Astrocyte (in vitro differentiated cells and primary cell): ENCODE data around the gene LTB. TPM values are rescaled to one million over a fixed set of nuclear protein-coding genes. Genes with fewer than 3 reads are reported as not detected.
"Not testable (repeated sequence)": the region's sequence is repeated elsewhere in the genome, so short reads cannot be mapped to it uniquely, and the experiment has no call there.

ENCODE experiments used
- DNase-seq: peaks from one replicate; pipeline ENCODE4 v3.0.0-alpha.2; 2010; ENCODE audit warnings: low read depth
- FAIRE-seq: peaks from 2 replicates; lab custom pipeline; 2011; peaks lifted over from hg19 to GRCh38; lab: Jason Lieb, UNC
- H2AFZ ChIP-seq: 2 replicates; pipeline ENCODE4 v1.6.0; 2012; ENCODE audit warnings: low read depth, low read length, inconsistent platforms
- H3K27ac ChIP-seq: 2 replicates; pipeline ENCODE4 v1.5.1; 2011; ENCODE audit warnings: low read depth, low read length, inconsistent platforms
- H3K27me3 ChIP-seq: 2 replicates; pipeline ENCODE4 v1.6.0; 2011; ENCODE audit warnings: low read length, inconsistent platforms; ENCODE audit not compliant: insufficient read depth
- H3K36me3 ChIP-seq: 2 replicates; pipeline ENCODE4 v1.5.1; 2011; ENCODE audit warnings: low read length, inconsistent platforms; ENCODE audit not compliant: insufficient read depth
- H3K4me1 ChIP-seq: 2 replicates; pipeline ENCODE4 v1.5.1; 2011; ENCODE audit warnings: low read length, inconsistent platforms; ENCODE audit not compliant: insufficient read depth
- H3K4me2 ChIP-seq: 2 replicates; pipeline ENCODE4 v1.6.0; 2012; ENCODE audit warnings: low read length, inconsistent platforms
- H3K4me3 ChIP-seq: 2 replicates; pipeline ENCODE4 v1.5.1; 2011; ENCODE audit warnings: low read depth, mild to moderate bottlenecking, low read length, inconsistent platforms; ENCODE audit not compliant: insufficient read depth
- H3K79me2 ChIP-seq: 2 replicates; pipeline ENCODE4 v1.6.0; 2012; ENCODE audit warnings: mild to moderate bottlenecking, low read length, inconsistent platforms; ENCODE audit not compliant: insufficient read depth
- H3K9ac ChIP-seq: 2 replicates; pipeline ENCODE4 v1.6.0; 2012; ENCODE audit warnings: mild to moderate bottlenecking, low read length, inconsistent platforms
- H3K9me3 ChIP-seq: 2 replicates; pipeline ENCODE4 v1.5.1; 2012; ENCODE audit warnings: low read depth, mild to moderate bottlenecking, low read length, inconsistent platforms; ENCODE audit not compliant: insufficient read depth
- H4K20me1 ChIP-seq: 2 replicates; pipeline ENCODE4 v1.6.0; 2012; ENCODE audit warnings: low read length, inconsistent platforms; ENCODE audit not compliant: insufficient read depth
- H3K27ac Mint-ChIP-seq: one replicate; pipeline ENCODE4 v1.8.0; 2021; ENCODE audit warnings: mild to moderate bottlenecking, mixed read lengths; ENCODE audit not compliant: unreplicated experiment
- H3K27me3 Mint-ChIP-seq: one replicate; pipeline ENCODE4 v1.8.0; 2021; ENCODE audit warnings: low read depth, mixed read lengths; ENCODE audit not compliant: unreplicated experiment
- H3K36me3 Mint-ChIP-seq: one replicate; pipeline ENCODE4 v1.8.0; 2021; ENCODE audit warnings: low read depth, mixed read lengths; ENCODE audit not compliant: unreplicated experiment
- H3K4me1 Mint-ChIP-seq: one replicate; pipeline ENCODE4 v1.8.0; 2021; ENCODE audit warnings: low read depth, mixed read lengths; ENCODE audit not compliant: unreplicated experiment
- H3K4me3 Mint-ChIP-seq: one replicate; pipeline ENCODE4 v1.8.0; 2021; ENCODE audit warnings: mild to moderate bottlenecking, moderate library complexity, mixed read lengths; ENCODE audit not compliant: unreplicated experiment
- H3K9me3 Mint-ChIP-seq: one replicate; pipeline ENCODE4 v1.8.0; 2021; ENCODE audit warnings: mild to moderate bottlenecking, mixed read lengths; ENCODE audit not compliant: unreplicated experiment
- CTCF ChIP-seq: IDR thresholded peaks from 2 replicates; pipeline ENCODE4 v1.5.1; 2011; ENCODE audit warnings: low read depth, mild to moderate bottlenecking, inconsistent platforms, low read length, moderate library complexity; ENCODE audit not compliant: insufficient read depth
- EZH2 ChIP-seq: IDR thresholded peaks from 2 replicates; pipeline ENCODE4 v1.6.1; 2012; ENCODE audit warnings: mild to moderate bottlenecking, low read length, inconsistent platforms; ENCODE audit not compliant: insufficient read depth
- total RNA-seq: library from RNA; stranded (reverse); gene quantifications from 2 replicates; pipeline ENCODE4 v1.2.1, GENCODE V29; 2021

Gene LTB
- total RNA-seq, 1 donor from 2014 or later: 0.52 TPM

- no peak overlapping the region for H3K27ac Mint-ChIP-seq
- Histone ChIP-seq H3K27ac (no peak overlapping the region), H3K9me3 (no peaks in the 10 kb centered on the region), H3K27me3 (no peaks in the 10 kb centered on the region), H3K4me3 (no peak overlapping the region), H3K4me1 (peaks cover 29% of the 10 kb centered on the region), H2AFZ (no peak overlapping the region), H3K79me2 (peaks cover 4% of the 10 kb centered on the region), H3K9ac (no peak overlapping the region), H4K20me1 (no peaks in the 10 kb centered on the region), H3K4me2 (no peak overlapping the region), H3K36me3 (peaks cover 7% of the 10 kb centered on the region)
- H3K4me1 Mint-ChIP-seq: peaks cover 29% of the 10 kb centered on the region
- FAIRE-seq (no peak), DNase-seq (no peak)
- H3K4me3 Mint-ChIP-seq: no peak overlapping the region
- TF ChIP-seq EZH2 (no peak), CTCF (no peak)
- H3K27me3 Mint-ChIP-seq: no peaks in the 10 kb centered on the region
- peaks cover 2% of the 10 kb centered on the region for H3K9me3 Mint-ChIP-seq
- peaks cover 19% of the 10 kb centered on the region for H3K36me3 Mint-ChIP-seq
These were observed 24.5 kb downstream of the LTB start for GRCh38 chr6:31557443-31558317.

- H3K4me3 Mint-ChIP-seq: no peak overlapping the region
- Histone ChIP-seq H3K9ac (no peak overlapping the region), H2AFZ (no peak overlapping the region), H4K20me1 (no peaks in the 10 kb centered on the region), H3K27me3 (no peaks in the 10 kb centered on the region), H3K4me1 (peaks cover 29% of the 10 kb centered on the region), H3K9me3 (no peaks in the 10 kb centered on the region), H3K79me2 (peaks cover 4% of the 10 kb centered on the region), H3K4me2 (no peak overlapping the region), H3K4me3 (no peak overlapping the region), H3K36me3 (peaks cover 7% of the 10 kb centered on the region), H3K27ac (no peak overlapping the region)
- H3K4me1 Mint-ChIP-seq: peaks cover 25% of the 10 kb centered on the region
- no peaks in the 10 kb centered on the region for H3K27me3 Mint-ChIP-seq
- no peak overlapping the region for H3K27ac Mint-ChIP-seq
- H3K9me3 Mint-ChIP-seq: no peaks in the 10 kb centered on the region
- DNase-seq (no peak), FAIRE-seq (no peak)
- peaks cover 22% of the 10 kb centered on the region for H3K36me3 Mint-ChIP-seq
- TF ChIP-seq CTCF: no peak
- TF ChIP-seq EZH2: no peak
These were observed 25.9 kb downstream of the LTB start for GRCh38 chr6:31556307-31556706.

- H4K20me1 ChIP-seq, H3K4me2 ChIP-seq, DNase-seq, H3K27ac Mint-ChIP-seq, H3K27me3 Mint-ChIP-seq, H3K4me3 Mint-ChIP-seq, H3K9me3 ChIP-seq, H3K27ac ChIP-seq, H3K4me3 ChIP-seq, FAIRE-seq, H3K36me3 ChIP-seq, H2AFZ ChIP-seq, H3K9me3 Mint-ChIP-seq, H3K27me3 ChIP-seq: not testable (repeated sequence)
- peaks cover 11% of the 10 kb centered on the region for H3K4me1 Mint-ChIP-seq
- Histone ChIP-seq H3K79me2 (peaks cover 17% of the 10 kb centered on the region), H3K4me1 (peaks cover 15% of the 10 kb centered on the region), H3K9ac (peak overlapping the region; percentile 33)
- peak; percentile 28 for TF ChIP-seq CTCF
- H3K36me3 Mint-ChIP-seq: peaks cover 11% of the 10 kb centered on the region
These were observed 30.9 kb downstream of the LTB start for GRCh38 chr6:31551371-31551770.
